Measurements from ENCODE around the gene UMODL1.

DNA sequence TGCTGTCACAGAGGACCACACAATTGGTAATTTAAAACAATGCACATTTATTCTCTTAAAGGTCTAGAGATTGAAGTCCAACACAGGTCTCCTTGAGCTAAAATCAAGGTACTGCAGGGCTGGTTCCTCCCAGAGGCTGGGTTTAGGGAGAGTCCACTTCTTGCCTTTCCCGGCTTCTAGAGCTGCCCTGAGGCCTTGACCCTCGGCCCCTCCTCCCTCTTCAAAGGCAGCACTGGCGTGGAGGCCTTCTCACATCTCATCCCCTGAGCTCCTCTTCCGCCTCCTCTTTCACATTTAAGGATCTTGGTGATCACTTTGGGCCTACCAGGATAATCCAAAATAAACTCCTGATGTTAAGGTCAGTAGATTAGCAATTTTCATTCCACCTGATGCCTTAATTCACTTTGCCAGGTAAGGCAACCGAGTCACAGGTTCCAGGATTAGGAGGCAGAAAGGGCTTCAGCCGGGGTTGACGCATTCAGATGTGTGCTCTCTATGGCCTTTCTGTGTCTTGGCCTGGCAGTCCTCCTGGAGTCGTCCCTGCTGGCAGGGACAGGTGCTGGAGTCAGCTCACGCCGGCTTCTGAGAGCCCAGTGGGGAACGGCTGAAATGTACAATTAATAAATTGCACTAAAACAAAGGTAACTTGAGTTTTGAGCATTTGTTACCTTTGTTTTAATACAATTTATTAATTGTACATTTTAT, 86.6 kb downstream of the UMODL1 start:
- TF ChIP-seq, protein P1, sequence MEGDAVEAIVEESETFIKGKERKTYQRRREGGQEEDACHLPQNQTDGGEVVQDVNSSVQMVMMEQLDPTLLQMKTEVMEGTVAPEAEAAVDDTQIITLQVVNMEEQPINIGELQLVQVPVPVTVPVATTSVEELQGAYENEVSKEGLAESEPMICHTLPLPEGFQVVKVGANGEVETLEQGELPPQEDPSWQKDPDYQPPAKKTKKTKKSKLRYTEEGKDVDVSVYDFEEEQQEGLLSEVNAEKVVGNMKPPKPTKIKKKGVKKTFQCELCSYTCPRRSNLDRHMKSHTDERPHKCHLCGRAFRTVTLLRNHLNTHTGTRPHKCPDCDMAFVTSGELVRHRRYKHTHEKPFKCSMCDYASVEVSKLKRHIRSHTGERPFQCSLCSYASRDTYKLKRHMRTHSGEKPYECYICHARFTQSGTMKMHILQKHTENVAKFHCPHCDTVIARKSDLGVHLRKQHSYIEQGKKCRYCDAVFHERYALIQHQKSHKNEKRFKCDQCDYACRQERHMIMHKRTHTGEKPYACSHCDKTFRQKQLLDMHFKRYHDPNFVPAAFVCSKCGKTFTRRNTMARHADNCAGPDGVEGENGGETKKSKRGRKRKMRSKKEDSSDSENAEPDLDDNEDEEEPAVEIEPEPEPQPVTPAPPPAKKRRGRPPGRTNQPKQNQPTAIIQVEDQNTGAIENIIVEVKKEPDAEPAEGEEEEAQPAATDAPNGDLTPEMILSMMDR (tag by site-specific recombination; IDR thresholded peaks at IDR 0.05): no peak
- TF ChIP-seq, protein P2, sequence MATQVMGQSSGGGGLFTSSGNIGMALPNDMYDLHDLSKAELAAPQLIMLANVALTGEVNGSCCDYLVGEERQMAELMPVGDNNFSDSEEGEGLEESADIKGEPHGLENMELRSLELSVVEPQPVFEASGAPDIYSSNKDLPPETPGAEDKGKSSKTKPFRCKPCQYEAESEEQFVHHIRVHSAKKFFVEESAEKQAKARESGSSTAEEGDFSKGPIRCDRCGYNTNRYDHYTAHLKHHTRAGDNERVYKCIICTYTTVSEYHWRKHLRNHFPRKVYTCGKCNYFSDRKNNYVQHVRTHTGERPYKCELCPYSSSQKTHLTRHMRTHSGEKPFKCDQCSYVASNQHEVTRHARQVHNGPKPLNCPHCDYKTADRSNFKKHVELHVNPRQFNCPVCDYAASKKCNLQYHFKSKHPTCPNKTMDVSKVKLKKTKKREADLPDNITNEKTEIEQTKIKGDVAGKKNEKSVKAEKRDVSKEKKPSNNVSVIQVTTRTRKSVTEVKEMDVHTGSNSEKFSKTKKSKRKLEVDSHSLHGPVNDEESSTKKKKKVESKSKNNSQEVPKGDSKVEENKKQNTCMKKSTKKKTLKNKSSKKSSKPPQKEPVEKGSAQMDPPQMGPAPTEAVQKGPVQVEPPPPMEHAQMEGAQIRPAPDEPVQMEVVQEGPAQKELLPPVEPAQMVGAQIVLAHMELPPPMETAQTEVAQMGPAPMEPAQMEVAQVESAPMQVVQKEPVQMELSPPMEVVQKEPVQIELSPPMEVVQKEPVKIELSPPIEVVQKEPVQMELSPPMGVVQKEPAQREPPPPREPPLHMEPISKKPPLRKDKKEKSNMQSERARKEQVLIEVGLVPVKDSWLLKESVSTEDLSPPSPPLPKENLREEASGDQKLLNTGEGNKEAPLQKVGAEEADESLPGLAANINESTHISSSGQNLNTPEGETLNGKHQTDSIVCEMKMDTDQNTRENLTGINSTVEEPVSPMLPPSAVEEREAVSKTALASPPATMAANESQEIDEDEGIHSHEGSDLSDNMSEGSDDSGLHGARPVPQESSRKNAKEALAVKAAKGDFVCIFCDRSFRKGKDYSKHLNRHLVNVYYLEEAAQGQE (tag by site-specific recombination; IDR thresholded peaks at IDR 0.05): no peak
- no peak for TF ChIP-seq ZNF121 (tag by site-specific recombination; IDR thresholded peaks at IDR 0.05)
- TF ChIP-seq, protein P3, sequence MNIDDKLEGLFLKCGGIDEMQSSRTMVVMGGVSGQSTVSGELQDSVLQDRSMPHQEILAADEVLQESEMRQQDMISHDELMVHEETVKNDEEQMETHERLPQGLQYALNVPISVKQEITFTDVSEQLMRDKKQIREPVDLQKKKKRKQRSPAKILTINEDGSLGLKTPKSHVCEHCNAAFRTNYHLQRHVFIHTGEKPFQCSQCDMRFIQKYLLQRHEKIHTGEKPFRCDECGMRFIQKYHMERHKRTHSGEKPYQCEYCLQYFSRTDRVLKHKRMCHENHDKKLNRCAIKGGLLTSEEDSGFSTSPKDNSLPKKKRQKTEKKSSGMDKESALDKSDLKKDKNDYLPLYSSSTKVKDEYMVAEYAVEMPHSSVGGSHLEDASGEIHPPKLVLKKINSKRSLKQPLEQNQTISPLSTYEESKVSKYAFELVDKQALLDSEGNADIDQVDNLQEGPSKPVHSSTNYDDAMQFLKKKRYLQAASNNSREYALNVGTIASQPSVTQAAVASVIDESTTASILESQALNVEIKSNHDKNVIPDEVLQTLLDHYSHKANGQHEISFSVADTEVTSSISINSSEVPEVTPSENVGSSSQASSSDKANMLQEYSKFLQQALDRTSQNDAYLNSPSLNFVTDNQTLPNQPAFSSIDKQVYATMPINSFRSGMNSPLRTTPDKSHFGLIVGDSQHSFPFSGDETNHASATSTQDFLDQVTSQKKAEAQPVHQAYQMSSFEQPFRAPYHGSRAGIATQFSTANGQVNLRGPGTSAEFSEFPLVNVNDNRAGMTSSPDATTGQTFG (tag by site-specific recombination; IDR thresholded peaks at IDR 0.05; ENCODE audit: borderline replicate concordance): no peak
- TF ChIP-seq ZNF830 (tag by site-specific recombination; IDR thresholded peaks at IDR 0.05; ENCODE audit: low read depth): no peak
- TF ChIP-seq ZNF423 (tag by site-specific recombination; IDR thresholded peaks at IDR 0.05): no peak
- no peak for TF ChIP-seq ZFP3 (tag by site-specific recombination; IDR thresholded peaks at IDR 0.05; ENCODE audit: low read depth)
- no peak for TF ChIP-seq ZNF777 (tag by site-specific recombination; IDR thresholded peaks at IDR 0.05; ENCODE audit: borderline replicate concordance)
- TF ChIP-seq, protein P4, sequence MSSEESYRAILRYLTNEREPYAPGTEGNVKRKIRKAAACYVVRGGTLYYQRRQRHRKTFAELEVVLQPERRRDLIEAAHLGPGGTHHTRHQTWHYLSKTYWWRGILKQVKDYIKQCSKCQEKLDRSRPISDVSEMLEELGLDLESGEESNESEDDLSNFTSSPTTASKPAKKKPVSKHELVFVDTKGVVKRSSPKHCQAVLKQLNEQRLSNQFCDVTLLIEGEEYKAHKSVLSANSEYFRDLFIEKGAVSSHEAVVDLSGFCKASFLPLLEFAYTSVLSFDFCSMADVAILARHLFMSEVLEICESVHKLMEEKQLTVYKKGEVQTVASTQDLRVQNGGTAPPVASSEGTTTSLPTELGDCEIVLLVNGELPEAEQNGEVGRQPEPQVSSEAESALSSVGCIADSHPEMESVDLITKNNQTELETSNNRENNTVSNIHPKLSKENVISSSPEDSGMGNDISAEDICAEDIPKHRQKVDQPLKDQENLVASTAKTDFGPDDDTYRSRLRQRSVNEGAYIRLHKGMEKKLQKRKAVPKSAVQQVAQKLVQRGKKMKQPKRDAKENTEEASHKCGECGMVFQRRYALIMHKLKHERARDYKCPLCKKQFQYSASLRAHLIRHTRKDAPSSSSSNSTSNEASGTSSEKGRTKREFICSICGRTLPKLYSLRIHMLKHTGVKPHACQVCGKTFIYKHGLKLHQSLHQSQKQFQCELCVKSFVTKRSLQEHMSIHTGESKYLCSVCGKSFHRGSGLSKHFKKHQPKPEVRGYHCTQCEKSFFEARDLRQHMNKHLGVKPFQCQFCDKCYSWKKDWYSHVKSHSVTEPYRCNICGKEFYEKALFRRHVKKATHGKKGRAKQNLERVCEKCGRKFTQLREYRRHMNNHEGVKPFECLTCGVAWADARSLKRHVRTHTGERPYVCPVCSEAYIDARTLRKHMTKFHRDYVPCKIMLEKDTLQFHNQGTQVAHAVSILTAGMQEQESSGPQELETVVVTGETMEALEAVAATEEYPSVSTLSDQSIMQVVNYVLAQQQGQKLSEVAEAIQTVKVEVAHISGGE (tag by site-specific recombination; conservative IDR thresholded peaks at IDR 0.05; ENCODE audit: low read depth): no peak
- no peak for TF ChIP-seq ZNF184 (tag by site-specific recombination; IDR thresholded peaks at IDR 0.05)
- TF ChIP-seq ZNF747 (tag by site-specific recombination; IDR thresholded peaks at IDR 0.05): no peak

Data from HEK293 (cell line).